AG20443 (cell line): ENCODE results near the gene C6orf132.

Experiments
- DNase-seq: peaks from one replicate; pipeline ENCODE4 v3.0.0; 2012; ENCODE audit warnings: low spot score, mixed read lengths

C6orf132 gene

GRCh38 chr6:42105709-42106108, 36.7 kb downstream of the C6orf132 start:
- no peak for DNase-seq

- no peak for DNase-seq
Measured at GRCh38 chr6:42105156-42105648, 37.2 kb downstream of the C6orf132 start.

GRCh38 chr6:42104804-42105125, 37.7 kb downstream of the C6orf132 start:
- no peak for DNase-seq

GRCh38 chr6:42104095-42104803, 38.2 kb downstream of the C6orf132 start:
- no peak for DNase-seq

- no peak for DNase-seq
Measured at GRCh38 chr6:42103753-42104094, 38.7 kb downstream of the C6orf132 start.

GRCh38 chr6:42103216-42103615, 39.2 kb downstream of the C6orf132 start:
- DNase-seq, result no peak

GRCh38 chr6:42101186-42101657, 41.2 kb downstream of the C6orf132 start:
- no peak for DNase-seq

- DNase-seq, result peak; percentile 62
Measured at GRCh38 chr6:42100029-42100901, 42.2 kb downstream of the C6orf132 start.

- DNase-seq, result peak; percentile 69
Measured at GRCh38 chr6:42099340-42100028, 42.9 kb downstream of the C6orf132 start.

GRCh38 chr6:42095776-42096541, 46.5 kb downstream of the C6orf132 start:
- no peak for DNase-seq

- DNase-seq, result no peak
Measured at GRCh38 chr6:42095094-42095493, 47.3 kb downstream of the C6orf132 start.

- DNase-seq, result no peak
Measured at GRCh38 chr6:42093582-42094329, 48.7 kb downstream of the C6orf132 start.

GRCh38 chr6:42091718-42092023, 50.7 kb downstream of the C6orf132 start:
- DNase-seq, result no peak

- no peak for DNase-seq
Measured at GRCh38 chr6:42090819-42091717, 51.4 kb downstream of the C6orf132 start.

GRCh38 chr6:42088101-42088591, 54.3 kb downstream of the C6orf132 start:
- no peak for DNase-seq

GRCh38 chr6:42086046-42087035, 56.1 kb downstream of the C6orf132 start:
- no peak for DNase-seq

- DNase-seq, result no peak
Measured at GRCh38 chr6:42084889-42085288, 57.5 kb downstream of the C6orf132 start.

GRCh38 chr6:42083530-42083929, 58.9 kb downstream of the C6orf132 start:
- no peak for DNase-seq

GRCh38 chr6:42079941-42080464, 62.4 kb downstream of the C6orf132 start:
- DNase-seq, result no peak
